NCI-H2029 (cell line): ENCODE measurements around the gene NXT2.
A peak's percentile ranks its signal among the peaks of the same experiment; 100 is the strongest.
"Not testable (repeated sequence)": the region's sequence is repeated elsewhere in the genome, so short reads cannot be mapped to it uniquely, and the experiment has no call there.

Source experiments
- DNase-seq: peaks from one replicate; lab custom pipeline; 2025; lab: John Stamatoyannopoulos, UW

The NXT2 gene

GRCh38 chrX:109536439-109537323 is at the start of gene NXT2:
Gene NXT2, plus strand, starts transcription at chrX:109536844. Its CDS starts 163 bp downstream, at chrX:109537007.
- DNase-seq, result peak; percentile 79

- no peak for DNase-seq
Observed at GRCh38 chrX:109487640-109488039, 49.0 kb upstream of the NXT2 start.

GRCh38 chrX:109489174-109489573 is 47.5 kb upstream of the NXT2 start:
- no peak for DNase-seq

- DNase-seq, result no peak
Observed at GRCh38 chrX:109498434-109498833, 38.2 kb upstream of the NXT2 start.

- no peak for DNase-seq
Observed at GRCh38 chrX:109501176-109501575, 35.5 kb upstream of the NXT2 start.

GRCh38 chrX:109508915-109509314 is 27.7 kb upstream of the NXT2 start:
- no peak for DNase-seq

DNA sequence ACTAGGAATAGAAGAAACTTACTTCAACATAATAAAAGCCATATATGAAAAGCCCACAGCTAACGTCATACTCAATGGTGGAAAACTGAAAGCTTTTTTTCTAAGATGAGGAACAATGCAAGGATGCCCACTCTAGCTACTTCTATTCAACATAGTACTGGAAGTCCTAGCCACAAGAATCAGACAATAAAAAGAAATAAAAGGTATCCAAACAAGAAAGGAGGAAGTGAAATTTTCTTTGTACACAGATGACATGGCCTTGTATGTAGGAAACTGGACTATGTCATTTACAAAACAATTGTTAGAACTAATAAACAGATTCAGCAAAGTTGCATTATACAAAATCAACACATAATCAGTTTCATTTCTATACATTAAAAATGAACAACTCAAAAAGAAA is 25.5 kb upstream of the NXT2 start:
- no peak for DNase-seq

GRCh38 chrX:109519001-109519400 is 17.6 kb upstream of the NXT2 start:
- DNase-seq, result no peak

DNA sequence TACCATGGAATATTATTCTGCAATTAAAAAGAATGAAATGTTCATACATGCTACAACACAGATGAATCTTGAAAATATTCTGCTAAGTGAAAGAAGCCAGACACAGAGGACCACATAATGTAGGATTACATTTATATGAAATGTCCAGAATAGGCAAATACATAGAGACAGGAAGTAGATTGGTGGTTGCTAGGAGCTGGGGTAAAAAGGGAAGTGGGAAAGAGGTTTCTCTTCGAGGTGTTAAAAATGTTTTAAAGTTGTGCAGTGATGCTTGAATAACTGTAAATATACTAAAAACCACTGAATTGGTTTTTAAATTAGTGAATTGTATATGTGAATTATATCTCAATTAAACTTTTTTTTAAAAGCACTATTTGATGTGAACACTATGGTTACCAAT is 3.6 kb upstream of the NXT2 start:
- no peak for DNase-seq

- DNase-seq, result no peak
Observed at GRCh38 chrX:109533631-109534030, 3.0 kb upstream of the NXT2 start.

DNA sequence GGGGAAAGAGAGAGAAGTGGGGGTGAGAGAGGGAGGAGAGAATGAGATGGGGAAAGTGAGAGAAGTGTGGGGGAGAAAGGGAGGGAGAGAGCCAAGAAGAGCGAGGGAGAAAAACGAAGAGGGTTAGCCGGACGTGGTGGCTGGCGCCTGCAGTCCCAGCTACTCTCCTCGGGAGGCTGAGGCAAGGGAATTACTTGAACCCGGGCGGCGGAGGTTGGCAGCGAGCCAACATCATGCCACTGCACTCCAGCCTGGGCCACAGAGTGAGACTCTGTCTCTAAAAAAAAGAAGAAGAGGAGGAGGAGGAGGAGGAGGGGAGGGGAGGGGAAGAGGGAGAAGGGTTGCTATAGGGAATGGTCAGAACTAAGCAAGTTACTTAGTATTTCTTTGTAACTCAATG is 1.7 kb upstream of the NXT2 start:
- no peak for DNase-seq

DNA sequence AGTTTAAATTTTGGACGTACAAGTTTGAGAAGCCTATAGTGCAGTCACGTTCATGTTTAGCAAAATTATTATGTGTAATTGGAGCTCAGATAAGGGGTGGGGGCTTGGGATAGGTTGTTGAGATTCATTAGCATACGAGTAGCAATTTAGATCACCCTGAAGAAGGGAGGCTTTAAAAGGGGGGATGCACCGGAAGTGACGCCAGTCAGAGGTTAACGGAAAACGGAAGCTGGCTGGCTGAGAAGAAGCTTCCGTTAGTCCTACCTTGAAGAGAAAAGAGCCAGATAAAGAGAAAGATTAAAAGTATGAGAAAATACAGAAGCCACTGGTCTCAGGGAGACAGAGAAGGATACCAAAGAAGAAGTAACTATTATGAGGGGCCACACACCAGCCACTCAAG is 1.1 kb upstream of the NXT2 start:
- DNase-seq, result no peak

DNA sequence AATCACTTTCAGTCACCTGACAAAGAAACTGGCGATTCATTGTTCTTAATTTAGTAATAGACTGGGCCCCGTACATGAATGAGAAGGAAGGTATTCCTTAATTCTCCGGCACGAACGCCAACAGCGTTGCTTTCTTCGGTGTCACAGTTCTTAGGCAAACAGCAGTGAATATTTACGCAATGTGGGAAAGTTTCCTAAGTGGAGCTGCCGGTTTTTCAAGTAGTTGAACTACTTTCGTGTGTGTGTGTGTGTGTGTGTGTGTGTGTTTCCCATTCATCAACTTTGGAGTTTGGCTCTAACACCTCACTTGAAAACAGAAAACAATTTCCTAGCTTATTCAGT is 651 bp downstream of the NXT2 start:
- DNase-seq, result no peak

DNA sequence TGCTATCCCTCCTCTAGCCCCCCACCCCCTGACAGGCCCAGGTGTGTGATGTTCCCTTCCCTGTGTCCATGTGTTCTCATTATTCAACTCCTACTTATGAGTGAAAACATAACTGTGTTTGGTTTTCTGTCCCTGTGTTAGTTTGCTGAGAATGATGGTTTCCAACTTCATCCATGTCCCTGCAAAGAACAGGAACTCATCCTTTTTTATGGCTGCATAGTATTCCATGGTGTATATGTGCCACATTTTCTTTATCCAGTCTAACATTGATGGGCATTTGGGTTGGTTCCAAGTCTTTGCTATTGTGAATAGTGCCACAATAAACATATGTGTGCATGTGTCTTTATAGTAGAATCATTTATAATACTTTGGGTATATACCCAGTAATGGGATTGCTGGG is 2.4 kb downstream of the NXT2 start:
- not testable (repeated sequence) for DNase-seq

- DNase-seq, result no peak
Observed at GRCh38 chrX:109553862-109554261, 17.2 kb downstream of the NXT2 start.

GRCh38 chrX:109576083-109576482 is 39.4 kb downstream of the NXT2 start:
- not testable (repeated sequence) for DNase-seq

- no peak for DNase-seq
Observed at GRCh38 chrX:109577055-109577454, 40.4 kb downstream of the NXT2 start.

- no peak for DNase-seq
Observed at GRCh38 chrX:109578916-109579315, 42.3 kb downstream of the NXT2 start.

DNA sequence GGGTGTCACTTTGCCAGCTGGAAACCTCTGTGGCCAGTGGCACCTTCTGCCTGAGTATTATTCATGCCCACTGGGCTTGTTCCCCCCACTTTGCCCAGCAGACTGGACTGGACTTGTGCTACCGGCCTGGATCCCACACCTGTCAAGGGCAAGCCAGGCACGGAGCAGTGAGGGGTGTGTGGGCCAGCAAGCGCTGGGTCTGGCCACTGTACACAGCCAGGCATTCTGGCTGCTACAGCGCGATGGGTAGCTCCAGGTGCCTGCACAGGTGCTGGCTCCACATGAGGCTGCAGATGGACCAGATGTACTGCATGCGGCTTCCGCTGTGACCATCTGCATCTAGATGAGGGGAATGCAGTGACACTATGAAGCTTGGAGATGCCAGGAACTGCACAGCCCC is 48.8 kb downstream of the NXT2 start:
- DNase-seq, result no peak

- DNase-seq, result no peak
Observed at GRCh38 chrX:109590176-109590575, 53.5 kb downstream of the NXT2 start.
